Effector CD8-positive, alpha-beta T cell (primary cell): ENCODE measurements around the gene IRX2.

ENCODE experiments used
- DNase-seq: peaks from one replicate; lab custom pipeline; 2025; lab: John Stamatoyannopoulos, UW

The IRX2 gene

DNA sequence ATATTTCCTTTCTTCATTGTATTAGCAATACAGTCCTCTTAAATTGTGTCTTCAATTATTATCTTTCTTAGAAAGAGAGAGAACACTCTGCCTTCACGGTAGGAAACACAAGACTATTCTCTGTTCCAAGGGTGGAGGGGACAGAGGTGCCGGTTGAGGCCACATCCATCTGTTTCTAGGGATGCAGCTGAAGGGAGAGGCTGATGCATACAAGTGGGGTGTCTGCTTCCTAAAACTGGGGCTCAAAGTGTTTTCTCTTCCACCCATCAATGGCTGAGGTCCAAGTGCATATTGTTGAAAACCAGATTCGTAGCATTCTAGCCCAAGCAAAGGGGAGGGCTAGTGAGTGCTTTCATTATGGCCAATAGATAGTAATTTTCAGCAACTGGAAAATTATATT is 9.5 kb downstream of the IRX2 start:
- DNase-seq: no peak

DNA sequence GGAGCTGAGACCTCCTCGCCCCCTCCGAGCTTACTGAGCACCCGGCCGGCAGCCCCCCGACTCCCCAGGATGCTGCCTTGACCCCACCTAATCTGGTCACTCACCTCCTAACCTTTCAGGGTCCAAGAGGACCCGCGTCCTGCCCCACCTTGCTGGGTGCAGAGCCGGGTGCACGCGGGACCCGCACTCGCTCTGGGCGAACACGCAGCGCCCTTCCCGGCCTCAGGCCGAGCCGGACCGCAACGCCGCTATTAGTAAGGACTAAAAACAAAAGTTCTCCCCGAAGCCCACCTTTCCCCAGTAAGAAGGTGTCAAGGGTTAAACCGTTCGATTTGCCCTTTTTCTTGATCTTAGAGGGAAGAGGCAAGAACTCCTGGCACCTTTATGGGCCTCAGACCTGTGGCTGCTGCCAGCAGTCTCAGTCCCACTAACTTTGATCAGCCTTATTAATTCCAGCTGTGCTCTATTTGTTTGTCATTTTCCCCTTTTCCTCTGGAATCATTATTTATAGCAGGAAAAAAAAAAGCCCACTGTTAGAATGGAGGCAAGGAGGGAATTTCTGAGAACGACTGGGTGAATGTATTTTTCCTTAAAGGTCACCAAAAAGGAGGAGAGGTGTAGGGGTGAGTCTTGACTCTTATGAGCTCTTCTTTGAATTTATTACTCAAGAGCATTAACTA is 10.5 kb downstream of the IRX2 start:
- DNase-seq: no peak

DNA sequence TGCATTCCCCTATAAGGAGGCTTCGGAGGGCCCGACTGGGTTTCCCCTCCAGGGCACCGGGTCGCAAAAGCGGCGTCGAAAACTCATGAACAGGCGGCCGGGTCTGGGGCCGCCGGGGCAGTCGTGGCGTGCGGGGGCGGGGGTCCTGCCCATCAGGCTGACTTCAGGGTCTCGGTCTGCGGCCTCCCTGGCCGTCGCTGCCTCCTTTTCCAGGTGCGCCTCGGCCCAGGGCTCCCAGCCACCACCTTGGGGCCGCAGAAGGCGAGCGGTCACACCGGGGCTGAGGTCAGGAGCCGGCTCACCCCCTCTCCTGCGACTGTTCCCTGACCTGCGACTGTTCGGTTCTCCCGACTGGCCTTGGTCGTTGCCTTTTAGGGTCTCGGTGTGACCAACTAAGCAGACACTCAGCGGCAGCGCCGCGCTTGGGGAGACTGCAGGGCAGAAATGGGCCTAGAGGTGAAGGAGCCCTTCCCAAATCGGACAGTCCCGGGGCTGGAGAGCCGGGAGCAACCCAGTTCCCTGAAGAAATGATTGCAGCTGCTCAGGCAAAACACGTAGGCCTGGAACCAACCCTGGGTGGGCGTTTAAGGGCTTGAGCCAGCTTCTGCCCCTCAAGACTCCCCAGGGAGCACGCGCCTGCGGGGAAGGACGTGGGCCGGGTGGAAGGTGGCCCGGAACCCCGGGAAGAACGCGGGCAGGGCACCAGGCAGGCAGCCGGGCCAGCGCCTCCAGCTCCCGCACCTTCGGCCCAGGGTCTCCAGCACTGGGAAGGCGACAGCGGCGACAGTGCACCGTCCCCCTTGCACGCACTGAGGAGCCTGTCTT is 11.2 kb downstream of the IRX2 start:
- DNase-seq: no peak

DNA sequence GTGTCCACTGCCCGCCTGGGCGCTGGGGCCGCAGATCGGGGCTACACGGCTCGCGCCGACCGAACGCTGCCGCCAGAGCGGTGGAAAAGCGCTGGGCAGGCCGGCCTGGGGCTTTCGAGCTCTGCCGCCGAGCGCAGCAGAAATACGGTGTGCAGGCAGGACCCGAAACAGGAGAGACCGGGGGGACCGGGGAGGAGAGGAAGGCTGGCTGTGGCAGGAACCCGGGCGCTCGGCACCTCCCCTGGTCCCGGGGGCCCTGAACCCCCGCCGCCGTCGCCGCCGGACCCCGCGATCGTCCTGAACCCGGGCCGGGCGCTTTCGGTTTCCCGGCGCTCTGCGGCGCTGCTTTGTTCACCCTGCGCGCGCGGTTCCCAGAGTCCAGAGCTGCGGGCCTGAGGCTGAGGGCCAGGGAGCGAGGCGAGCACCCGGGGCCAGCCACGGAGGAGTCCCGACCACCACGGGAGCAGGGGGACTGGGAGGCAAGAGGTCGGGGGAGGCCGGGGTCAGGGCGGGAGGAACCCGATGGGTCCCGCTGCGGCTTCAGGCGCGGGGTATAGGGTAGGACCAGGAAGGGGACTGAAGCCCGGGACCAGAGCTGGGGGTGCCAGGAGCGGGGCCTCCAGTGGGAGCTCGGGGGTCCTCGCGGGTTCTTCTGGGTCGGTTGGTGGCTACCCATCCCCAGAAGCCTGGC is 12.0 kb downstream of the IRX2 start:
- no peak for DNase-seq

DNA sequence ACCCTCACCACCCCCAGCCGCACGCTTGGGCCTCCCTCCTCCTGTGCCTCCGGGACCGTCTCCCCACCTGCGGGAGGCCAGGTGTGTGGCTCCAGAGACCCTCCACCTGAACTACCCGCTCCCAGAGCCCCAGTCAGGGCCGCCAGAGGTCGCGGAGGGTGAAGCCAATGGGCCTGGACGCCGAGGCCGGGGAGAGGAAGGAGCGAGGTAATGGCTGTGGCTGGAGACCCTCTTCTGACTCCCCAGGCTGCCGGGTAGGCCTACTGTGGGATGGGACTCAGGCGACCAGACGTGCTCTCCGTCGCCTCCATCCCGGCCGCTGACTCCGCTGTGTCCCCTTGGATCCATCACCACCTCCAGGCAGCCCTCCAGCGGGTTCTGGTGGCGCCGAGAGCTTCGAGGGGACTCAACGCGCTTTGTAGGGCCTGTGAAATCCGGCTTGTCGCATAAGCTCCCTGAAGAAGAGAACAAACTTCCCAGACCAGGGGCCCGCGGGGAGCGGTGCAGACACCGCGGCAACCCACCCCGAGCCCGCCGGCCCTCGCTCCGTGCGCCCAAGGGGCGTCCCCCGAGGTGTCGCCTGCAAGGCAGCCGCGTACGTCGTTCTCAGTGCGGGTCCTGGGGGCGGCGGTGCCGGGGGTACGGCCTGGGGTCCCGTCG is 12.6 kb downstream of the IRX2 start:
- no peak for DNase-seq

DNA sequence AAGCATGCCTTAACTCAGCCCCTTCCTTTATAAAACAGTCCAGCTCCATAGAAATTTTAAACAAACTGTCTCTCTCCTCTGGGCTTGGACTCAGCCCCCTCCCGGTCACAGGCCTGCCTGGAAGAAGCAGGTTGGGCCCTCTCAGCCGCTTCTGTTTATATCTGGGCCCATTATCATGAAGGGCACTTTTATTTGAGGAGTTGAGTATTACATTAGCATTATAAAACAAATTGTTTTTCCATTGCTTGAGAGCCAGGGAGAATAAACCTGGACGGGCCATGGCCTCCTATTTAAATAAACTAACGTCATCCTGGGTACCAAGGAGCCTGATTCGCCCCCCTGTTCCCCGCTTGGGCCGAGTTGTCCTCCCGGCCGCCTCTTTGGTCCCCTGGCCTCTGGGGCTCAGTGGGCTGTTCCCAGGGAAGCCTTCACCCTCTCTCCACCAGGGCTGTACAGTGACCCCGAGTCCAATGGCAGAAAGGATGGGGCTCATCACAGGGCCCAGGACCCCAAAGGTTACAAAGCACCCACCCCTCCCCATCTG is 13.2 kb downstream of the IRX2 start:
- no peak for DNase-seq

DNA sequence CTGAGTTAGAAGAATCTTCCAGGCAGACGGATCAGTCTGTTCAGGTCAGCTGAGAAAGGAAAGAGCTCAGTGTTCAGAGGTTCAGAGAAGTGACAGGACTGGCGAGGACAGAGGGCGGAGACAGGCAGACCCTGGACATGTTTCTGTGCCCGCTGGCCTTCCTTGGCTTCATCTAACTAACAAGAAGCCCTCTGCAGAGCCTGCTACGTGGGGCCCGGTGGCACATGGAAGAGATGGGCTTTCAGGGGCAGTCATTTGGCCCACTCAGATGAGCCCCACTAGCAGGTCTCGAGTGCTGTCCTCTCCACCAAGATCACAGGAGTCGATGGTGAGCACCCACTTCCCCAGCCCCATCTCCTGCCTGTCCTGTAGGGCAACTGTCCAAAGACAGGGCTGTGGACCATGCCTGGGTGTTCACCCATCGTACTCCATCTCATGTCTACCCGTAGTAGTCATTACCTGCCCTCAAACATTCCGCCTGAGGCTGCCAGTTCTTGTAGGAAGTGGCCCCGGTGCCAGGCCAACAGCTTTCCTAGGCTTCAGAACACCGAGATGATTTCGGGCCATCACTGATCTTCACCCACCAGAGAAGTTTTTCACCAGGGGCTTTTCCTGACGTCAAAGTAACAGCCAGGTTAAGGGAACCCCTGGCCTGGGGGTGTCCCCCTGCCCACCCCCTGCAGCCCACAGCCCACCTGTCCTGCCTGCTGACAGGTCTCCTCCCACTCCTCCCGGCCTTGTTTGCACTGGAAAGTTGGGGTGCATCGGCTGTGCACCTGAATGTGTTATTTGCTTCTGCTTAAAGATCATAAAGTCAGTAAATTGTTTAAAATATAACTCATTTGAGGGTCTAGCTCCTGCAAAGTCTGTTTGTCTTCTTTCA is 14.0 kb downstream of the IRX2 start:
- no peak for DNase-seq

DNA sequence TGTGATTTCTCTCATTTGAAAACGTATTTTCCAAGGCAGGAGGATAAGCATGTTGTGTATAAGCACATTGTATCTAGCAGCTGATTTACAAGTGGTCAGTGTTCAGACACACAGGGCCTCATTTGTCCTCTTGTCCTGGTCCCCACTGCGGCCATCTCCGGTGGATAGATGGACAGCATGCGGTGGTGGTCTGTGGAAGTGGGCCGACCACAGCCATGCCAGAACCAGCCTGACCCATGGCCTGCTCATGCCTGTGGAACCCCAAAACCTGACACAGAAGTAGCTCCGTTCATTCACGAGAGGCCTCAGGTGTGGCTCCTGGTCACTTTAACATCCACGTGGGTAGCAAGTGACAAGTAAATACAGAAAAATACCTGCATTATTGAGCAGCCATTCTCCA is 14.6 kb downstream of the IRX2 start:
- no peak for DNase-seq

DNA sequence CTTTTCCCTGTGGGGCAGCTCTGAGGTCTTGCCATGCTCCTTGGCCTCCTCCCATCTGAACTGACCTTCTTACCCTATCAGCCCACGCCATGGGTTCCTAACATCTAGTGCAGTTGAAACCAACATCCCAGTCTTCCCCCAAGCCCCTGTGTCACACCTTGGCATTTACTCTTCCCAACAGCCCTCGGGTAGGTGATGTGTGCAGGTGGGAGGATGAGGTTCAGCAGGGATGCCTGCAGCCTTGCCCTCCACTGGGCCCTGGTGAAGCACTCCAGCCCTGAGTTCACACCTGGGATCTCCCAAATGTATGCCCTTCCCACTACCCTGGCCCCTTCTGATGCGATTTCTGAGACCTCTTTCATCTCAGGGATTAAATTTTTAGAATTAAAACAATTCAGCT is 15.5 kb downstream of the IRX2 start:
- no peak for DNase-seq

DNA sequence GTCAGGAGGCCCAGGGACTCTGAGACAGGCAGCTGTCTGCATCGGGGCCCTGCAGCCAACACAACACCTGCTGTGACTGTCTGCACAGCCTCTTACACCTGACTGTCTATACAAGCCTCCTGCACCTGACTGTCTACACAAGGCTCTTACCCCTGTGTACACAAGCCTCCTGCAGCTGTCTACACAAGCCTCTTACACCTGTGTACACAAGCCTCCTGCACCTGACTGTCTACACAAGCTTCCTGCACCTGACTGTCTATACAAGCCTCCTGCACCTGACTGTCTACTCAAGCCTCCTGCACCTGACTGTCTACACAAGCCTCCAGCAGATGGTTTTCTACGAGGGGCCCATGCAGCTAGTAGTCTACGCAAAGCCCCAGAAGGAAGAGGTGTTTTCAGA is 18.6 kb downstream of the IRX2 start:
- DNase-seq: no peak

DNA sequence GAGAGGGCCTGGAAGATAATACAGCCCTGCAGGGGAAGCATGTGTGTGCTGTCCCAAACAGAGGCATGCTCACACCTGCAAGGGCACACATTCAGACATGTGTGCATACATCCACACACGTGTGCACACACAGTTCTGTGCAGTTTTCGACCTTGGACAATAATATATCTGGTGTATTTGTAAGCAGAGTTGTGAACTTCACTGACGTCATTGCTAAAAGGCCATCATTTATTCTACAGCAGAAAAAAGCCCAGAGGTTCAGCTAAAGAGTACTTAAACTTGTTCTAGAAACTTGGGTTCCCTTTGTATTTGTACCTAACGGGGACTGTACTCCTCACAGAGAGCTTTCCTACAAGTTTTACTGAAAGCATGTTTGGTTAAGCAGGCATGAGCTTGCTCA is 19.5 kb downstream of the IRX2 start:
- DNase-seq: no peak

DNA sequence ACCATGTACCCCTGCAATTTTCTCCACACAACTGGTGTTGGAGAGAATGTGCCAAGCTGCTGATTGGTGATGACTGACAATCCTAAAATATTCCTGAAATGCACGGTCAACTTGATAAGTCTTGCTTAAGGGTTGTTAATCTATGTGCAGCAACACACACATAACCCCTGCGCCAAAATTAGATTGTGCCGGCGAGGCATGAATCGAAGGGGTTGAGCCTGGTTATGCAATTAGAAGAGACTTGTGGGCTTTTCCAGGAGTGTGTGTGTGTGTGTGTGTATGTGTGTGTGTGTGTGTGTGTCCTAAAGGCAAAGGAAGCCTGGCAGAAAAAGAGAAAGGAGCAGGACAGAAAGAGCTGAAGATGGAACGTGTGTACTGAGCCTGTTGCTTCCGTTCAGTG is 22.3 kb downstream of the IRX2 start:
- no peak for DNase-seq

DNA sequence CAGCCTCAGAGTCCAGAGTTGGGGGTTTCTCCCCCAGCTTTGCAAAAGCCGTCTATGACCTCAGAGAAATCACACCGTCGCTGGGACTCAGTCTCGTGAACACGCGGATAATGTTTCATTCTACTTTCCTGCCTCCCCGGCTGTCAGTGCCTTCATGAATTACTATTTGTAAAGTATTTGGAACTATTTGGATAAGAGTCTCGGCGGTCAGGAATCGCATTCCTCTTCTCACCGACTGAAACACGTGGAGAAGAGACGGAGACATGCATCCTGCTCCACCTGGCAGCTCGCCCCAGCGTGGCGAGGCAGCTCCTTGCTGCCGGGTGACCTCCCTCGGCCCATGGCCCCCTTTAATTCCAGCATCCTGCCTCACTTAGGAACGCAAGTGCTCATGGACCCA is 23.9 kb downstream of the IRX2 start:
- no peak for DNase-seq

DNA sequence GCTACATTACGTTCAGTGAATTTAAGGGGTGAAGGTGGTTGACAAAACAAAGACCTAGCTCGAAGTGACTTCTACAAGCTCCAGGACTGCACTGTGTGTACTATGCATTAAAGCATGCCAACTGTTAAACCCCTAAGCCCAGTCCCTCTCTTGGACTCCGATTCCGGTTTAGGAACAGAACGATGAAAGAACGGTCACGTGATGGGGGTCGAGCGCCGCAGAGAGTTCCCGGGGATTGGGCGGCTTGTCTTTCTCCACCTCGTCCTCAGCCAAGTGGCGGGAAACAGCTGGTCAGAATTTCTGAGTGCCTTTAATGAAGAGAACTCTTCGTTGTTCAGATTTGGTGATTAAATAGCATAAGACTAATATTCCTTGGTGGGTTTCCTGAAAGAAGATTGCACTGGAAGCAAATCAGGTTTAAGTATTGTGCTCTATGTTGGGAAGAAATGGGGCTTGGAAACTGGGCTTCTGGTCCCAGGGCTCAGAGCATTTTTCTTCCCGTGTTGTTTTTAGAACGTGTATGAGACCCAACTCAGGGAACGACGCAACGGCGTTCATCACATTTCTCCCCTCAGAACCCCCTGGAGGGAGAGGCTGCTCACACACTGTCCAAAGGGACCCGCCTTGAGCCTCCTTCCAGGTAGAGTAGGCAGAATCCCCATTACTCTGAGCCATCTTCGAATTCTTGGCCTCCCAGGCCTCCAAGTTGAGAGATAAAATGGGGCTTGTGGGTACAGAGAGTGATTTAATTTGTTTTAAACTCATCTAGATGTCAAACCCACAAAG is 25.3 kb downstream of the IRX2 start:
- no peak for DNase-seq

DNA sequence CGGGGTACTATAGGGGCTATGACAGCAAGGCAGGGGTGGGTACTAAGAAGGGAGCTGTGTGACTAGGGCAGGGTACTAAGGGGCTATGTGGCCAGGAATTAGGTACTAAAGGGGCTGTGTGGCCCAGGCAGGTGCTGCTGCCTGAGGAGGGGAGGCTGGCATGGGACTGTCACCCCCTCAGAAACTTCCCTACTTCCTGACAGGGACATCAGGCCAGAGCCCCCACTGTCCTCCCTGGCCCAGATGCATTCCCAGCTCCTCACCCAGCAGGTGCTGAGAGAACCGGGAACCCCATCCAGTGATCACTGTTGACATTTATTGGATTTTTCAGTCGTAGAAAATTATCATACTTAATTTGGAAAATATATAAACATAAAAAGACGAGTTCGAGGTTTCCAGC is 26.6 kb downstream of the IRX2 start:
- DNase-seq: no peak

DNA sequence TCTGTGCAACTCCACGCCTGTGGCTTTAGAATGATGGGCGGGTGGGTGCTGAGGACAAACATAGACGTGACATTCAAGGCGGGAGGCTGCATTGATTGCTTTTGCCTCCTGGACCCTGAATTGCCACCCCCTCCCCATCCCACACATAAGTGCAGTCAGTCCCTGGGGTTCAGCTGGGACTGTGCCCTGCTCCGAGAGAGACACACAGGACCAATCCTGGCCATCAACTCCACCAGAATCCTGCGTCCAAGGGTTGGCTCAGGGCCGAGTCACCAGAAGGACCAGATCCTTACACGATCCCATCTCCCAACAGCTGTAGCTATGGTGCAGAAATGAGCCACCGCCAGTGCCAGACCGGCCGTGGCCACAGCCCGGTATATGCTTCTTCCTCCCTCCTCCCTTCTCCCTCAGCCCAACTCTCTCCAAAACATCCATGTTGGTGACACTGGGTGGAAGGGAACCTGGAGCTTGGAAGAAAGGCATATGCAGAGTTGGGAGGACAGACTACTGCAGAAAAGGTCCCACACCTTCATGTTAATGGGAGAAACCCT is 27.4 kb downstream of the IRX2 start:
- DNase-seq: no peak

DNA sequence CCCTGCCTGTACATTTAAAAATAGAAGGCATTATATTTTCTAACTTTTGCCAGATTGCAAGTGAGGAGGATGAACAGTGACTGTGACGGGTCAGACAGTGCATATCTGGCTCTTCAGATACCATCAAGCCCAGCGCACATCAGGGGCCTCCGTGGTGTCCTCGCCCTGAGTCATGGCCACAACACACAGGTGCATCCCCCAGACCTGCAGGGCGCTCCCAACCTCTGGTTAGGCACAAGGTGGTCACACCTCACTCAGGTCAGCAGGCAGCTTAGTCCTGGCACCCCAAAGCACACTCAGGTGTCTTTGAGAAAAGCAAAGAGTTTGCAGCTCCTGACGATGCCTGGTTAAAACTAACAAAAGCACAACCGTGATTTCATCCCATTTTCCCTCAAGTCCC is 28.6 kb downstream of the IRX2 start:
- DNase-seq: no peak

DNA sequence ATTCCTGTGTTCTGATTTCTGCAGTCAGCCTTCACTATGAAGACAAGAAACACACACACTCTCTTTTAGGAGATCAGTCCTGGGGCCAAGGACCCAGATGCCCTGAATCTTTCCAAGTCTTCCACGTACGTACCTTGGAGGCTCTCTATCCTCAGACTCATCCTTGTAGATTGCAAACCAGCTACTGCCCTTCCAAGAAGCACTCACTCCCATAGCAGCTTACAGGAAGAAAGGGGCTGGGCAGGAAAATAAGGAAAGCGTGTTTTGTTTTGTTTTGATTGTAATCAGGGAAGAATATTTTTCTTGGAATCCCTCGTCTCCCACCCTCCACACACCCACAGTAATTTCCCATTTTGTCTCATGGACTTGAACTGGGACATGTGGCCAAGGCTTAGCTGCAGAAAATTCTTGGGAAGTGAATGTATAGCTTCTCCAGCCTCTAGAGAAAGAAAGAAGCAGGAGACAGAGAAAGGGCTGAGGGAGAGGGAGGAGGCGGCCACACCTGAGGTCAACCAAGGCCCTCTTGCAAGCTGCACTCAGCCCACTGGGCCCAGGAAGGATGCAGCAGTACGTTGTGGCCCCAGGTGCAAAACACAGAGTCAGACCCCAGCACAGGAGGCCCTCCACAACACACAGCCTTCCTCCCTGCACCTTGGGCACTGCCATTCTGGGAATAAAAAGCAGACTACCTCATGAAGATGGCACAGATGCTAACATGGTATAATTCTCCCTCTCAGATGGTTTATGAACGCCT is 29.9 kb downstream of the IRX2 start:
- DNase-seq: no peak

DNA sequence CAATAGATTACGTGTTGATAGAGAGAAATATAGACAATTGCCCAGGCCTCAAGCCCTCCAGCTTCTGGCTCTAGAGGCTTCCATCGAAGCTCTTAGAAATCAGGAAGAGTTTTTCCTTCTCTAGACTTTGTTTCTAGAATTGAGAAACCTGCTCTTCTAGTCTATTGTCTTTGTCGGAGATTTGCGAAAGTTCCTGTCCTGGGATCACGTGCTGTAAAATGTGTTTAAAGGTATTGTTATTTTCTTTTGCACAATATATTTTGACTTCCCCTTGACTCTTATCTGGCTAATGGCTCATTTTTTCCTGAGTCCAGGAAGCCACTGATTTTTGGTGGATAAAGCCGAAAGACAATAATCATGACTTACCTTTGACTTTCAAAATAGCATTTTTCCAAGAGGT is 32.1 kb downstream of the IRX2 start:
- no peak for DNase-seq
